HL-60 (cell line): ENCODE measurements around the gene ASCC3.

Experiments used
- DNase-seq, 2 experiments: peaks; one replicate each; pipeline ENCODE4 v3.0.0-alpha.2; 2010 to 2020; ENCODE audit warnings: low read depth in 1 of 2, low spot score in 1 of 2
- H3K27ac ChIP-seq: fragments of 250-450 bp; sonication (Bioruptor Pico); replicated peaks from 2 replicates; pipeline ENCODE4 v1.5.1; 2020; ENCODE audit warnings: mild to moderate bottlenecking, moderate library complexity
- H3K27me3 ChIP-seq: fragments of 250-450 bp; sonication (Bioruptor Pico); 2 replicates; pipeline ENCODE4 v1.5.1; 2021; ENCODE audit warnings: mild to moderate bottlenecking, moderate library complexity; ENCODE audit not compliant: insufficient read depth, poor library complexity, severe bottlenecking
- H3K4me3 ChIP-seq: replicated peaks from 2 replicates; pipeline ENCODE4 v1.5.1; 2011; ENCODE audit warnings: mild to moderate bottlenecking, control low read depth, low read length; ENCODE audit not compliant: insufficient read depth
- GABPA ChIP-seq: IDR thresholded peaks from 2 replicates; pipeline ENCODE4 v1.6.1; 2012; ENCODE audit warnings: low read depth
- POLR2AphosphoS5 ChIP-seq: IDR thresholded peaks from 2 replicates; pipeline ENCODE4 v1.6.1; 2012; ENCODE audit warnings: low read depth
- SPI1 ChIP-seq: IDR thresholded peaks from 2 replicates; pipeline ENCODE4 v1.6.1; 2012; ENCODE audit warnings: low read depth, mild to moderate bottlenecking, borderline replicate concordance
- TF ChIP-seq, protein P1 (sequence below): IDR thresholded peaks from 2 replicates; pipeline ENCODE4 v1.6.1; 2012; ENCODE audit warnings: low read depth; ENCODE audit not compliant: insufficient replicate concordance
- TF ChIP-seq, protein P2 (sequence below): IDR thresholded peaks from one replicate; pipeline ENCODE4 v1.5.1; 2011; ENCODE audit warnings: low read length, control low read depth, inconsistent platforms; ENCODE audit not compliant: insufficient read depth

Gene ASCC3

DNA sequence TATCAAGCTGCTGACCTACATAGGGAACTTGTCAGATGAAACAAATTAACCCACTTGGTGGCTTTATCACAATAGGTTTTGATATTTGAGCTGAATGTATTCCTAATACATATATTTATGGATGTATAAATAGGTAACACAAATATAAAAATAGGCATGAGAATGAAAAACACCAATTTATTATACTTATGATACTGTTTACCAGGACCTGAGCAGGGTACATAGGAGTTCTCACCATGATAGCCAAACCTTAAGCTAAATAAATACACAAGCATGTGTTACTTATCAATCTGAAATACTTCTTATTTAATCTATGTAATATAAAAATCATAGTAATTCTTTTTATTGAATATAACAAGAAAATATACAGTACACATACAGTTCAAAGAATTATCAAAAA lies 25.0 kb downstream of the ASCC3 start:
- H3K27me3 ChIP-seq = no peaks in the 10 kb centered on the region
- DNase-seq = no peak
- no peak overlapping the region for H3K4me3 ChIP-seq
- TF ChIP-seq GABPA = no peak
- TF ChIP-seq POLR2AphosphoS5 = no peak
- TF ChIP-seq, protein P1, sequence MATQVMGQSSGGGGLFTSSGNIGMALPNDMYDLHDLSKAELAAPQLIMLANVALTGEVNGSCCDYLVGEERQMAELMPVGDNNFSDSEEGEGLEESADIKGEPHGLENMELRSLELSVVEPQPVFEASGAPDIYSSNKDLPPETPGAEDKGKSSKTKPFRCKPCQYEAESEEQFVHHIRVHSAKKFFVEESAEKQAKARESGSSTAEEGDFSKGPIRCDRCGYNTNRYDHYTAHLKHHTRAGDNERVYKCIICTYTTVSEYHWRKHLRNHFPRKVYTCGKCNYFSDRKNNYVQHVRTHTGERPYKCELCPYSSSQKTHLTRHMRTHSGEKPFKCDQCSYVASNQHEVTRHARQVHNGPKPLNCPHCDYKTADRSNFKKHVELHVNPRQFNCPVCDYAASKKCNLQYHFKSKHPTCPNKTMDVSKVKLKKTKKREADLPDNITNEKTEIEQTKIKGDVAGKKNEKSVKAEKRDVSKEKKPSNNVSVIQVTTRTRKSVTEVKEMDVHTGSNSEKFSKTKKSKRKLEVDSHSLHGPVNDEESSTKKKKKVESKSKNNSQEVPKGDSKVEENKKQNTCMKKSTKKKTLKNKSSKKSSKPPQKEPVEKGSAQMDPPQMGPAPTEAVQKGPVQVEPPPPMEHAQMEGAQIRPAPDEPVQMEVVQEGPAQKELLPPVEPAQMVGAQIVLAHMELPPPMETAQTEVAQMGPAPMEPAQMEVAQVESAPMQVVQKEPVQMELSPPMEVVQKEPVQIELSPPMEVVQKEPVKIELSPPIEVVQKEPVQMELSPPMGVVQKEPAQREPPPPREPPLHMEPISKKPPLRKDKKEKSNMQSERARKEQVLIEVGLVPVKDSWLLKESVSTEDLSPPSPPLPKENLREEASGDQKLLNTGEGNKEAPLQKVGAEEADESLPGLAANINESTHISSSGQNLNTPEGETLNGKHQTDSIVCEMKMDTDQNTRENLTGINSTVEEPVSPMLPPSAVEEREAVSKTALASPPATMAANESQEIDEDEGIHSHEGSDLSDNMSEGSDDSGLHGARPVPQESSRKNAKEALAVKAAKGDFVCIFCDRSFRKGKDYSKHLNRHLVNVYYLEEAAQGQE = no peak
- no peak for TF ChIP-seq SPI1
- TF ChIP-seq, protein P2, sequence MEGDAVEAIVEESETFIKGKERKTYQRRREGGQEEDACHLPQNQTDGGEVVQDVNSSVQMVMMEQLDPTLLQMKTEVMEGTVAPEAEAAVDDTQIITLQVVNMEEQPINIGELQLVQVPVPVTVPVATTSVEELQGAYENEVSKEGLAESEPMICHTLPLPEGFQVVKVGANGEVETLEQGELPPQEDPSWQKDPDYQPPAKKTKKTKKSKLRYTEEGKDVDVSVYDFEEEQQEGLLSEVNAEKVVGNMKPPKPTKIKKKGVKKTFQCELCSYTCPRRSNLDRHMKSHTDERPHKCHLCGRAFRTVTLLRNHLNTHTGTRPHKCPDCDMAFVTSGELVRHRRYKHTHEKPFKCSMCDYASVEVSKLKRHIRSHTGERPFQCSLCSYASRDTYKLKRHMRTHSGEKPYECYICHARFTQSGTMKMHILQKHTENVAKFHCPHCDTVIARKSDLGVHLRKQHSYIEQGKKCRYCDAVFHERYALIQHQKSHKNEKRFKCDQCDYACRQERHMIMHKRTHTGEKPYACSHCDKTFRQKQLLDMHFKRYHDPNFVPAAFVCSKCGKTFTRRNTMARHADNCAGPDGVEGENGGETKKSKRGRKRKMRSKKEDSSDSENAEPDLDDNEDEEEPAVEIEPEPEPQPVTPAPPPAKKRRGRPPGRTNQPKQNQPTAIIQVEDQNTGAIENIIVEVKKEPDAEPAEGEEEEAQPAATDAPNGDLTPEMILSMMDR = no peak
- H3K27ac ChIP-seq = no peak overlapping the region

DNA sequence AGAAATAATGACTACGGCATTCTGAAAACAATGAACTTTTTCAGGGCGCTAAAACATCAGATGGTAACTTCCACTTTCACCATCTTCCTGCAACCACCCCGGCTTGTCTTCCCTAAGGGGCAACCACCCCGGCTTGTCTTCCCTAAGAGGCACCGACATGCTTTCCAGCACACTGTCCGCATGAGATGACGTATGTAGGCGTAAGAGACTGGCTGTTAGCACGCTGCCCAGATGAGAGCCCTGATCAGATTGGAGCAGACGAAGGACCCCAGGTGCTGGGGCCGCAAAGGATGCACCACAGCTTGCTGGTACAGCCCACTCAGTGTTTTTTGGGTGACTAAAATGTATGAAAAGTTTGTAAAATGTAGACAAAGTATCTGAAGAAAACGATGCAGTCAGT lies 29.3 kb downstream of the ASCC3 start:
- Histone ChIP-seq H3K4me3 (no peak overlapping the region), H3K27me3 (no peaks in the 10 kb centered on the region), H3K27ac (no peak overlapping the region)
- TF ChIP-seq, protein P2 = no peak
- TF ChIP-seq, protein P1 = no peak
- TF ChIP-seq GABPA = no peak
- TF ChIP-seq SPI1 = no peak
- TF ChIP-seq POLR2AphosphoS5 = no peak
- DNase-seq = no peak

DNA sequence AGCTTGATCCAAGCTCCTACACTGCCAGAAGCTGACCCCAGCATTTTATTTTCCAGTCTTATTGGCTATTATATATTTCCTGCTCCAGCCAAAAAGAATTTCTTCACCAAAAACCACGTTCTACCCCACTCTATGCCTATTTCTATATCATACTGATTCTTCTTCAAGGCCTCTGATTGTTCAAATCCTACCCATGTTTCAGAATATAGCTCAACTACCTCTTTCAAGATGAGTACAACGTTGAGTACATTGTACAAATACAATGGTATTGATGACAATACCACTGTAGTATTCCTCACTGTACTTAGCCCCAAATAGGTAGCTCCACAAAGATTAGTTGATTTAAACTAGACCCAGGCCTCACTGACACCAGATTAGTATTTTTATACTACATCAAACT lies 31.0 kb downstream of the ASCC3 start:
- DNase-seq = no peak
- H3K4me3 ChIP-seq = no peak overlapping the region
- TF ChIP-seq, protein P1 = no peak
- no peak for TF ChIP-seq SPI1
- TF ChIP-seq GABPA = no peak
- TF ChIP-seq POLR2AphosphoS5 = no peak
- TF ChIP-seq, protein P2 = no peak
- H3K27me3 ChIP-seq = no peaks in the 10 kb centered on the region
- H3K27ac ChIP-seq = no peak overlapping the region
